HL-60 (cell line): ENCODE data around the gene PCNA.

Experiments
- CTCF ChIP-seq: IDR thresholded peaks from one replicate; pipeline ENCODE4 v1.5.1; 2011; ENCODE audit warnings: low read length, control low read depth, inconsistent platforms; ENCODE audit not compliant: insufficient read depth
- REST ChIP-seq: IDR thresholded peaks from 2 replicates; pipeline ENCODE4 v1.6.1; 2012; ENCODE audit warnings: low read depth; ENCODE audit not compliant: insufficient replicate concordance

- no peak for TF ChIP-seq CTCF
- TF ChIP-seq REST, result no peak
Measured at GRCh38 chr20:5120185-5120476, 373 bp upstream of the PCNA start.
